ENCODE results near the gene DIP2C. TPM values are rescaled to one million over a fixed set of nuclear protein-coding genes. Genes with fewer than 3 reads are reported as not detected.

The DIP2C gene
- total RNA-seq, 1 experiment from 2014 or later: 11.4 TPM

- H3K4me3 Mint-ChIP-seq (ENCODE audit: unreplicated experiment): no peak overlapping the region
- BruUV-seq (replicated peaks): no TSS peak
- Histone ChIP-seq H3K4me1 (peaks cover 22% of the 10 kb centered on the region), H3K36me3 (ENCODE audit: control insufficient read depth, insufficient read depth, low read length) (no peaks in the 10 kb centered on the region), H3K9me3 (peaks cover 12% of the 10 kb centered on the region), H3K4me3 (ENCODE audit: low read depth, low read length) (no peak overlapping the region), H3K27me3 (replicated peaks; ENCODE audit: control insufficient read depth, insufficient read depth, low read length) (no peaks in the 10 kb centered on the region)
- peaks cover 5% of the 10 kb centered on the region for H3K36me3 Mint-ChIP-seq (ENCODE audit: insufficient read depth, unreplicated experiment)
- H3K27ac Mint-ChIP-seq (ENCODE audit: unreplicated experiment): no peak overlapping the region
- peaks cover 29% of the 10 kb centered on the region for H3K9me3 Mint-ChIP-seq (ENCODE audit: unreplicated experiment)
- peaks cover 22% of the 10 kb centered on the region for H3K4me1 Mint-ChIP-seq (ENCODE audit: low read depth, unreplicated experiment)
- TF ChIP-seq CTCF (IDR thresholded peaks at IDR 0.05; ENCODE audit: insufficient read depth in 1 of 2, low read depth in 1 of 2, low read length in 1 of 2, severe bottlenecking in 1 of 2, unreplicated experiment in 1 of 2): no peak
- ChIA-PET POLR2A (no interaction called here), CTCF (no interaction called here)
- intact Hi-C loops (cut with micrococcal nuclease; ENCODE audit: unreplicated experiment): no loop called here
- no peaks in the 10 kb centered on the region for H3K27me3 Mint-ChIP-seq (ENCODE audit: insufficient read depth, unreplicated experiment)
- no peak for DNase-seq
These were observed 125.6 kb downstream of the DIP2C start for GRCh38 chr10:563827-564226.

GRCh38 chr10:562142-562541 is 127.3 kb downstream of the DIP2C start:
- BruUV-seq (replicated peaks): no TSS peak
- peaks cover 5% of the 10 kb centered on the region for H3K36me3 Mint-ChIP-seq (ENCODE audit: insufficient read depth, unreplicated experiment)
- peaks cover 22% of the 10 kb centered on the region for H3K4me1 Mint-ChIP-seq (ENCODE audit: low read depth, unreplicated experiment)
- no peak for DNase-seq
- Histone ChIP-seq H3K4me3 (ENCODE audit: low read depth, low read length) (no peak overlapping the region), H3K27me3 (replicated peaks; ENCODE audit: control insufficient read depth, insufficient read depth, low read length) (no peaks in the 10 kb centered on the region), H3K9me3 (peaks cover 12% of the 10 kb centered on the region), H3K4me1 (peaks cover 28% of the 10 kb centered on the region), H3K36me3 (ENCODE audit: control insufficient read depth, insufficient read depth, low read length) (no peaks in the 10 kb centered on the region)
- intact Hi-C loops (cut with micrococcal nuclease; ENCODE audit: unreplicated experiment): no loop called here
- CTCF ChIA-PET: interaction anchor here (0.5 kb wide), 1 partner anchor 228 kb away, joined by 3 read pairs; no protein-coding TSS in a partner anchor
- no peaks in the 10 kb centered on the region for H3K27me3 Mint-ChIP-seq (ENCODE audit: insufficient read depth, unreplicated experiment)
- no peak for TF ChIP-seq CTCF (IDR thresholded peaks at IDR 0.05; ENCODE audit: insufficient read depth in 1 of 2, low read depth in 1 of 2, low read length in 1 of 2, severe bottlenecking in 1 of 2, unreplicated experiment in 1 of 2)
- H3K4me3 Mint-ChIP-seq (ENCODE audit: unreplicated experiment): no peak overlapping the region
- no peak overlapping the region for H3K27ac Mint-ChIP-seq (ENCODE audit: unreplicated experiment)
- POLR2A ChIA-PET: no interaction called here
- H3K9me3 Mint-ChIP-seq (ENCODE audit: unreplicated experiment): peaks cover 29% of the 10 kb centered on the region

- H3K27me3 ChIP-seq (replicated peaks; ENCODE audit: control insufficient read depth, insufficient read depth, low read length): no peaks in the 10 kb centered on the region
- intact Hi-C loops (cut with micrococcal nuclease; ENCODE audit: unreplicated experiment): no loop called here
- peaks cover 22% of the 10 kb centered on the region for H3K4me1 Mint-ChIP-seq (ENCODE audit: low read depth, unreplicated experiment)
- peaks cover 12% of the 10 kb centered on the region for H3K9me3 ChIP-seq
- H3K36me3 Mint-ChIP-seq (ENCODE audit: insufficient read depth, unreplicated experiment): peaks cover 5% of the 10 kb centered on the region
- no peaks in the 10 kb centered on the region for H3K36me3 ChIP-seq (ENCODE audit: control insufficient read depth, insufficient read depth, low read length)
- DNase-seq: no peak
- H3K4me1 ChIP-seq: peaks cover 28% of the 10 kb centered on the region
- POLR2A ChIA-PET: no interaction called here
- peaks cover 29% of the 10 kb centered on the region for H3K9me3 Mint-ChIP-seq (ENCODE audit: unreplicated experiment)
- H3K4me3 Mint-ChIP-seq (ENCODE audit: unreplicated experiment): no peak overlapping the region
- CTCF ChIA-PET: no interaction called here
- H3K4me3 ChIP-seq (ENCODE audit: low read depth, low read length): no peak overlapping the region
- no TSS peak for BruUV-seq (replicated peaks)
- no peak overlapping the region for H3K27ac Mint-ChIP-seq (ENCODE audit: unreplicated experiment)
- H3K27me3 Mint-ChIP-seq (ENCODE audit: insufficient read depth, unreplicated experiment): no peaks in the 10 kb centered on the region
- TF ChIP-seq CTCF (IDR thresholded peaks at IDR 0.05; ENCODE audit: insufficient read depth in 1 of 2, low read depth in 1 of 2, low read length in 1 of 2, severe bottlenecking in 1 of 2, unreplicated experiment in 1 of 2): no peak
These were observed 127.7 kb downstream of the DIP2C start for GRCh38 chr10:561721-562120.
